Muscle of back (tissue), 11 donors: ENCODE measurements around the gene GPAM. TPM values are rescaled to one million over a fixed set of nuclear protein-coding genes. Genes with fewer than 3 reads are reported as not detected.
A peak's percentile ranks its signal among the peaks of the same experiment; 100 is the strongest.

Experiments used
- DNase-seq, 3 donors: peaks; one replicate each; pipeline versions ENCODE4 v3.0.0 to v3.0.0-alpha.2; 2013
- polyA plus RNA-seq, 10 donors: library from polyadenylated mRNA; unstranded; fragments of 120-200 nt; gene quantifications; one replicate each; pipeline ENCODE4 v1.2.1, GENCODE V29; 2013; ENCODE audit not compliant: insufficient read length in 10 of 10

Gene GPAM
- polyA plus RNA-seq, 10 donors, result 7.4 to 12.0 (median 11.1) TPM

GRCh38 chr10:112187527-112187926 lies 4.0 kb upstream of the GPAM start:
- no peak for DNase-seq

DNA sequence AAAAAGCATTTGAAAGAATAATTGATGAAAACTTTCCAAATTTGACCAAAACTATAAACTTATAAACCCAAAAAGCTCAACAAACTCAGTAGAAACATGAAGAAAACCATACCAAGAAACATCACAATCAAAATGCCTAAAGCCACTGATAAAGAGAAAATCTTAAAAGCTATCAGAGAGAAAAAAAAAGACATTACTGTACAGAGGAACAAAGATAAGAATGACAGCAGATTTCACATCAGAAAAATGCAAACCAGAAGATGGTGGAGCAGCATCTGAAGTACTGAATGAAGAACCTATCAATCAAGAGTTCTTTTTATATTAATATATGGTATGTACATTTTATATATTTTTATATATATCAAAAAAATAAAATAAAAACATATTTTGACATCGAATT lies 2.4 kb upstream of the GPAM start:
- no peak for DNase-seq

DNA sequence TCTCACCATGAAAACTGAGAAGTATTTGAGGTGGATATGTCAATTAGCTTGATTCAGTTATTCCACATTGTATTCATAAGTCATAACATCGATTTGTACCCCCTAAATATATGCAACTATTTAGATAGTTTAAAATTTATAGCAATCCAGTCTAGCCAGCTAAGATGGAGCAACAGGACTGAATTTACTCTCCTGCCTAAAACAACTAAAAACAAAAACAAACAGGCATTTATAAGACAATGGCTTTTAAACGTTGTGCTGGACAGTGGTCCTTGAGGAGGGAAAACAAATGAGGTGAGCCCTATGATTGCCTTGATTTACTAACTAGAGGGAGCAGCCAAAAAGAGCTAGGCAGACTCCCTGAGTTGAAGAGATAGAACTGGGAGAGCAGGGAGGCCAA lies 814 bp upstream of the GPAM start:
- peak in 1 of 3 donors; percentile 14 for DNase-seq

- no peak for DNase-seq
These were observed 447 bp upstream of the GPAM start for GRCh38 chr10:112184052-112184371.

- no peak for DNase-seq
These were observed 709 bp downstream of the GPAM start for GRCh38 chr10:112182784-112183328.

GRCh38 chr10:112177247-112177646 lies 6.3 kb downstream of the GPAM start:
- no peak for DNase-seq

GRCh38 chr10:112176543-112176942 lies 7.0 kb downstream of the GPAM start:
- DNase-seq, result no peak

DNA sequence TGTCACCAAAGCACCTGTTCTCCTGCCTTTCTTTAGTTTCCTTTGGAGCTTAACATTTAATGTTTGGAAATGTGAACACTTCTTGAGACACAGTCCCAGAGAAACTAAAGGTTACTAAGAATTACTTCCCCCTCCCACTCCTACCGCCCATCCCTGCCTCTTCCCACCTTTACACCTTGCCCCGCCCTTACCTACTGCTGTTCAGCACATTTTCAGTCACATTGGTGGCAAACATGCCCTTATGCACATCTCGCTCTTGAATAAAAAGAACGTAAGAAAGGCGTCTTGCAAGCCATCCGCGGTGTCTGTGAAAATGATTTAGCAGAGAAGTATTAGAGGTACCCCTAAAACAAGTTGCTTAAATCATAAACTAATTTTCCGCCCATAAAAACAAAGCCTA lies 8.2 kb downstream of the GPAM start:
- no peak for DNase-seq

DNA sequence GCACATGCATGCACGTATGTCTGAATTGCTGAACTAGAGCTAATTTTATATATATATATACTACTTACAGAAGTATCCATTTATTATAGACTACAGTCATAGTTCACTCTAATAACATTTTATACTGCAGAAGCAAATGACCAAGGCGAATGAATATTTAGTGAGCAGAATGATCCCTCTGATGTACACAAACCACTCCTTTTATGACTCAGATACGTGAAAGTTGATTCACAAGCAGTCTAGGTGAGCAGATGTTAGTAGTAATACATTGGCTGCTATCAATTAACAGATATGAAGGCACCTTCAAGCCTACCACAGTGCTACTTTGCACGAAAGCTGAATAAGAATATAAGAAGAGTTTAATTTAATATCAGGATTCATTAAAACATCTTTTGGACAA lies 10.4 kb downstream of the GPAM start:
- DNase-seq, result no peak

GRCh38 chr10:112168733-112169132 lies 14.8 kb downstream of the GPAM start:
- DNase-seq, result no peak

DNA sequence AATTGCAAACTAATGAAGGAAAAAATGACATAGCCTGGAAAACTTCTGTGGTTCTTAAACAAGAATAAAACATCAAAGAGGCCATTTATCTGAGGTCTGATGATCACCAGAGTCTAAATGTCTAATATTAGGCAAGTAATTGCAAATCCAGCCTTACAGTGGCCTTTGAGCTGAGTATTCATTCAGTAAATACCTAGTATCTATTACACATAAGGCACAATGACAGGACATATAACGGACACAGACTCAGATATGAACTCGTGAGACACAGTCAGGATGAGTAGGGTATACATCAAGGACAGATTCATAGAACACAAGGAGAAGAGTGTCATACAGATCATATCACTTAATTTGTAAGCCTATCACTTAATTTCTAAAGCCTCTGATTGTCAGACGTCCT lies 16.8 kb downstream of the GPAM start:
- no peak for DNase-seq

DNA sequence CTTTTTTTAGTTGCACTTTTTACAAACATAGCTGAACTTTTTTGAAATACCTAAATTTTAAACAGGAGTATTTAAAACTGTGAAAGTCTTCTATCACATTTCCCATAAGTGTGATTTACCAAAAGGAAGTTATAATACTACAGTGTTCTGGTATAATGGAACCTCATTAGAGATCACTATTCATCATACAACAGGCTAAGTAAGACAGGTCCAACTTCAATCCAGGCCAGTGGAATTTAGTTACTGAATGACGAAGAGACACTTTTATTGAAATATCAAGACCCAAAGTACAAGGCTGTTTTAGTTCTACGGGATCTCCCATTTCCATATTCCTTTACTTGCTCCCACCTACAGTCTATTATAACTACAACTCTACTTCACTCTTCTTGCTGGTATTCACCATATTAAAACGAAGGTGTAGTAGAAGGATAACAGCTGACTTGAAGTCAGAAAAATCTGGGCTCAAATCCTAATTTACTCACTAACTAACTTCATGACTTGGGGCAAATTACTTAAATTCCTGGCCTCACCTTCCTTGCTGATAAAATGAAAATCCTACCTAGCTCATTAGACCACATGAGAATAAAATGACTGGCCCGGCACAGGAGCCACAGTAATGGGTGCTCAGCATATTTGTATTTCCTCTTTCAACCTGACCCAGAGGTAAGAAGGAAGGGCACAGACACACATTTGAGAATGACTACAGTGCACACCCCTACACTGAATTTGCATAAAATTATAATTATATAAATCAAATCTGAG lies 21.6 kb downstream of the GPAM start:
- no peak for DNase-seq

DNA sequence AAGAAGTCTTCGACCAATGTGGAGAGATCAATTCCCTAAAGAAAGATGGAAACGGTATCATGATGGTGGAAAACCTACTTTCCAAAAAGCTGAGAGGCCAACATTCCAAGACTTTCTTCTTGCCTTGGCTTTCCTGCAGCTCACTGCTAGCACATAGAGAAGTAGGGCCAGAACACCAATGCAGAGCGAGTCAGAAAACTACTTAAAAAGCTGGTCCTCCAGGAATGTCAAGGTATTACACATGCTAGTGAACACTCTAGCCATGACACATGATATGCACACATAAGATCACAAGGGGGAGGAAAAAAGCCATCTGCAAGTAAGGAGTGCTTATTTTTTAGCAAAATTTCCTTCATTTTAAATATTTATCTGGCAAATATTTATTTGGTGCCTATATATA lies 22.7 kb downstream of the GPAM start:
- no peak for DNase-seq

GRCh38 chr10:112159469-112159868 lies 24.1 kb downstream of the GPAM start:
- no peak for DNase-seq

- DNase-seq, result no peak
These were observed 32.0 kb downstream of the GPAM start for GRCh38 chr10:112151524-112152039.

DNA sequence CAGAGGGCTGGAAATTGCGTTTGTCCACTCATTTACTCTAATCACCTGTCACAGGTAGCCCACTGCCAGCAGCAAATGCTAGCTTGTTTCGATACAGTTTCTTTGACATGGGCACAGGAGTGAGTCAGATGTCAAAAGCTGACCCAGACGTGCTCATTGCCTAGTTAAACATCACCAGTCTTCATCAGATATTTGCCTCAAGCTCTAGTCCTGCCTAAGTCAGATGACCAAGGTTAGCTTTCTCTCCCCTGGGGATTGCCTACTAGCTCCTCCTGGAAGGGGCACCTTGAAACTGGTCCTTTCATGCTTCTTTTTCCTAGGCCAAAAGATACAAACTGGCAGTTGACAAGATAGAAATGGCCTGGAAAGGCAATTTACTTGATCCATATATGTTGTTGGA lies 35.2 kb downstream of the GPAM start:
- no peak for DNase-seq

DNA sequence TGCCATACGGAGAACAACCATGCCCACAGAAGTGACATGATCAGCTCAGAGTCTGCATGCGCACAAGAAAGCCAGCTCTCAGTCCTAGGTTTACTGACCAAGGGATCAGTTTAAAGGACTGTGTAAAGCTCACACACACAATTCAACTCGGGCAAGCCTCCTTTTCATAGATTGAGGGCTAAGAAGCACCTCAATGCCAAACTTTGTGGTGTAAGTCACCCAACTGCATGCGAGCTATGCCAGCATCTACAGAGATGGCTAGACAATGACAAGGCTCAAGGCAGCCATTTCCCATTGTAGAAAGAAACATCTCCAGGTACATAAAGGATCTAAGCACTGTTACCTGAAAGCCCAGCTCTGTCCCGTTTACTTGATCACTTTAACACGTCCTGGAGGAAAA lies 36.8 kb downstream of the GPAM start:
- DNase-seq, result no peak

DNA sequence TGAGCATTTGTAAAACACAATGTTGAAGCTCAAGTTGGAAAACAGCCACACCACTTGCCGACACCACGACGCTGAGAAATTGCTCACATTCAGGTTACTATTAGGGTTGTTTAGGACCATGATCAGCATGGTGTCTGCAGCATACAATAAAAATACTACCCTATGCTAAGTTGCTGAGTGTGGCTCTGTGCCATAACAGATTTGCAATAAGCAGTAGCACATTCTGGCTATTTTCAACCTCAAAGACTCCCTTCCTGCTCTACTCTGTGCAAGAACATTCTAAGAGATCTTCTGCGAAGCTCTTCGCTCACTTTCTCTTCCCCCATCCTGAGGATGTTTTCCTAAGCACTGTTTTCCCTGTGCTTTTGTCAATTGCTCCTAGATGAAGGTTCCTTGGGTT lies 38.3 kb downstream of the GPAM start:
- DNase-seq, result no peak

GRCh38 chr10:112143420-112143819 lies 40.1 kb downstream of the GPAM start:
- no peak for DNase-seq

GRCh38 chr10:112141292-112141691 lies 42.3 kb downstream of the GPAM start:
- DNase-seq, result no peak

DNA sequence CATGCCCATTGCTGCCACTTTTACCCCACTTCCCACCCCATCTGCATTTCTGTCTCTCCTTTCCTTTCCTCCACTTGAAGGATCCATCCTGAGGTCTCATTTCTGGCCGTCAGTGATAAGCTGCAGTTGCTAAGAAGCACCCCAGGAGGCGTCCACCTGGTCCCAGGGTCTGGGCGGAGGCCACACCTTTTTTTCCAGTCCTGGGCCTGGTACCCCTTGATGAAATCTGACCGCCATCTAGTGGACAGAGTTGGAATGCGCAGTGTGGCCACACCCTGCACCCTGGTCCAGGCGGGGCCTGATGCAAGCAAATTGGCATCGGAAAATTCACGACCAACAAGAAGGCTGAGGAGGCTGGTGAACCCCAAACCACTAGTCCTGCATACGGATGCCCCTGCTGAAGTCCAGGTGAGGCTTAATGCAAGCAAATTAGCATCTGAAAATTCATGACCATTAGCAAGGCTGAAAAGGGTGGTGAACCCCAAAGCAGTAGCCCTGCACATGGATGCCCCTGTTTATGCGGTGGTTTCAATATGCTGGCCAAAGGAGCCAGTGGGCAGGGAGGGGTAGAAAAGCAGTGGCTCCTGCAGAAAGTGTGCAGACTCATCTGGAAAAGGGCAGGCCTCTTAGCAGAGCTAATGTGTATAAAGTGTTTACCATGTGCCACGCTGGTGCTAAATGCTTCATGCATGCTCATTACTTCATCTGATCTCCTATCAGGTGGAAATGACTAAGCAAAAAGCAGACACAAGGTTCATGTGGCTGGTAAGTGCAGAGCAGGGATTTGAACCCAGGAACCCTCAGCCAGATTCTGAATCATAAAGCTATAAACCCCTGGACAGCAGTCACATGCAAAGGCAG lies 43.2 kb downstream of the GPAM start:
- DNase-seq, result peak; percentile 36 to 63 (median 52)

- no peak for DNase-seq
These were observed 44.4 kb downstream of the GPAM start for GRCh38 chr10:112139176-112139575.
